K562 (cell line): Measurements from ENCODE around the gene FGGY. TPM values are rescaled to one million over a fixed set of nuclear protein-coding genes. Genes with fewer than 3 reads are reported as not detected.

ENCODE experiments used
- ATAC-seq: fragments of 200-7000 bp; cut with Tn5 transposase; 3 replicates; pipeline ENCODE4 v1.9.1; 2020; ENCODE audit warnings: moderate library complexity
- BruUV-seq: library from RNA; stranded (reverse); fragments of 400-500 nt; replicated peaks from 2 replicates; lab custom pipeline; 2021; lab: Mats Ljungman, UMichigan
- CTCF ChIA-PET: fragments of 300-600 bp; formaldehyde crosslinking; extraction: SDS; loops from one replicate; lab custom pipeline; 2021; ENCODE audit warnings: low intra/inter-chr PET ratio; lab: Yijun Ruan, JAX
- POLR2A ChIA-PET: fragments of 300-600, 350-650 bp; sonication (Branson Sonifier 250); formaldehyde crosslinking; extraction: SDS; loops from one replicate; lab custom pipeline; 2021; ENCODE audit warnings: antibody characterized with exemption, inconsistent platforms; lab: Yijun Ruan, JAX
- DNase-seq, 4 experiments: peaks; one replicate each; pipeline versions ENCODE4 v3.0.0 to v3.0.0-alpha.2; 2011 to 2018; ENCODE audit warnings: low spot score in 3 of 4, mixed read lengths in 3 of 4; ENCODE audit errors: extremely low read depth in 1 of 4
- FAIRE-seq: peaks from 2 replicates; lab custom pipeline; 2011; peaks lifted over from hg19 to GRCh38; lab: Jason Lieb, UNC
- H2AFZ ChIP-seq: 2 replicates; pipeline ENCODE4 v1.6.0; 2011; ENCODE audit warnings: low read depth, low read length, control low read depth, inconsistent platforms
- H3K27ac ChIP-seq: fragments of 200-600 bp; 3 replicates; pipeline ENCODE4 v1.8.0; 2011; ENCODE audit warnings: low read depth, mild to moderate bottlenecking, control low read depth, inconsistent platforms, low read length, moderate library complexity, mixed read lengths; ENCODE audit errors: extremely low read depth
- H3K27me3 ChIP-seq, 2 experiments: fragments of 300-600 bp in 1 of 2; 2 replicates in 1 of 2; 3 replicates in 1 of 2; pipeline versions ENCODE4 v1.6.0 to v1.8.0; 2011; ENCODE audit warnings: inconsistent platforms in 2 of 2, low read length in 2 of 2, mild to moderate bottlenecking in 1 of 2, mixed read lengths in 1 of 2, moderate library complexity in 1 of 2; ENCODE audit not compliant: control insufficient read depth in 2 of 2, insufficient read depth in 2 of 2
- H3K36me3 ChIP-seq: fragments of 300-600 bp; 3 replicates; pipeline ENCODE4 v1.8.0; 2011; ENCODE audit warnings: mild to moderate bottlenecking, low read length, inconsistent platforms; ENCODE audit not compliant: control insufficient read depth, insufficient read depth
- H3K4me1 ChIP-seq, 2 experiments: fragments of 200-600 bp in 1 of 2; replicated peaks in 1 of 2; 2 replicates in 1 of 2; 3 replicates in 1 of 2; pipeline versions ENCODE4 v1.5.1 to v1.8.0; 2011; ENCODE audit warnings: inconsistent platforms in 2 of 2, low read length in 2 of 2, mild to moderate bottlenecking in 1 of 2, mixed read lengths in 1 of 2, moderate library complexity in 1 of 2; ENCODE audit not compliant: control insufficient read depth in 2 of 2, insufficient read depth in 2 of 2
- H3K4me2 ChIP-seq: 2 replicates; pipeline ENCODE4 v1.6.1; 2011; ENCODE audit warnings: low read length, control low read depth, inconsistent platforms, mixed read lengths; ENCODE audit not compliant: insufficient read depth
- H3K4me3 ChIP-seq: fragments of 200-600 bp; sonication (generic), shearing (Covaris generic); 2 replicates; pipeline ENCODE4 v1.5.1; 2016; ENCODE audit warnings: control low read depth, inconsistent platforms
- H3K79me2 ChIP-seq: fragments of 200-600 bp; 3 replicates; pipeline ENCODE4 v1.8.0; 2011; ENCODE audit warnings: low read length, inconsistent platforms; ENCODE audit not compliant: control insufficient read depth, insufficient read depth
- H3K9ac ChIP-seq, 2 experiments: 2 replicates each; pipeline versions ENCODE4 v1.6.0 to v1.6.1; 2011; ENCODE audit warnings: low read depth in 2 of 2, low read length in 2 of 2, control low read depth in 1 of 2, inconsistent platforms in 1 of 2, mild to moderate bottlenecking in 1 of 2, mixed read lengths in 1 of 2; ENCODE audit not compliant: insufficient read depth in 1 of 2
- H3K9me1 ChIP-seq: one replicate; pipeline ENCODE4 v1.6.0; 2011; ENCODE audit warnings: inconsistent platforms, mild to moderate bottlenecking, low read length, moderate library complexity; ENCODE audit not compliant: control insufficient read depth, insufficient read depth
- H3K9me3 ChIP-seq: replicated peaks from 2 replicates; pipeline ENCODE4 v1.5.1; 2011; ENCODE audit warnings: low read depth, low read length, inconsistent platforms; ENCODE audit not compliant: control insufficient read depth, insufficient read depth
- H4K20me1 ChIP-seq: replicated peaks from 2 replicates; pipeline ENCODE4 v1.6.1; 2011; ENCODE audit warnings: low read length, inconsistent platforms, mixed read lengths; ENCODE audit not compliant: control insufficient read depth, insufficient read depth
- BACH1 ChIP-seq: fragments of 200-800 bp; sonication (Bioruptor generic); IDR thresholded peaks from 2 replicates; pipeline ENCODE4 v1.6.1; 2016; ENCODE audit warnings: missing genetic modification characterization, missing compliant biosample characterization
- EWSR1 ChIP-seq: fragments of 450-650 bp; IDR thresholded peaks from 2 replicates; pipeline ENCODE4 v1.6.1; 2018; ENCODE audit warnings: borderline replicate concordance, mild to moderate bottlenecking, low read depth, moderate library complexity; ENCODE audit not compliant: partially characterized antibody
- HCFC1 ChIP-seq: IDR thresholded peaks from 2 replicates; pipeline ENCODE4 v1.6.1; 2012; ENCODE audit warnings: low read depth, low read length, improper control_type of control experiment
- HDAC1 ChIP-seq, 2 experiments: fragments of 450-650 bp; IDR thresholded peaks; 2 replicates each; pipeline ENCODE4 v1.6.1; 2016 to 2017; ENCODE audit warnings: inconsistent platforms in 1 of 2, mild to moderate bottlenecking in 1 of 2, moderate library complexity in 1 of 2
- IRF9 ChIP-seq: fragments of 450-650 bp; IDR thresholded peaks from 2 replicates; pipeline ENCODE4 v1.6.1; 2016; ENCODE audit warnings: missing biosample characterization, missing genetic modification characterization
- NR1H2 ChIP-seq: sonication (generic); formaldehyde crosslinking; IDR thresholded peaks from 2 replicates; pipeline ENCODE4 v1.4.0; 2020; ENCODE audit warnings: mild to moderate bottlenecking, missing genetic modification reagents
- NR2C1 ChIP-seq, 2 experiments: fragments of 450-650 bp; IDR thresholded peaks; 2 replicates each; pipeline ENCODE4 v1.6.1; 2017; ENCODE audit warnings: mild to moderate bottlenecking in 2 of 2, antibody characterized with exemption in 1 of 2, inconsistent platforms in 1 of 2, missing compliant biosample characterization in 1 of 2, missing genetic modification characterization in 1 of 2
- POLR3G ChIP-seq: IDR thresholded peaks from 2 replicates; pipeline ENCODE4 v1.6.1; 2011; ENCODE audit not compliant: insufficient read length, insufficient replicate concordance; ENCODE audit errors: extremely low read depth
- RAD51 ChIP-seq: fragments of 450-650 bp; IDR thresholded peaks from 2 replicates; pipeline ENCODE4 v1.7.1; 2016; ENCODE audit warnings: low read depth, mild to moderate bottlenecking, borderline replicate concordance
- ZNF639 ChIP-seq, 2 experiments: fragments of 200-800 bp in 1 of 2; sonication (Bioruptor generic) in 1 of 2; sonication (generic) in 1 of 2; formaldehyde crosslinking in 1 of 2; IDR thresholded peaks in 1 of 2; conservative IDR thresholded peaks in 1 of 2; 2 replicates each; pipeline versions ENCODE4 v1.5.0 to v1.6.1; 2016 to 2020; ENCODE audit warnings: missing compliant biosample characterization in 1 of 2, missing genetic modification characterization in 1 of 2, missing genetic modification reagents in 1 of 2
- WGBS: fragments of 100-300 bp; shearing (Covaris generic); methylation state at CpG from one replicate; pipeline ENCODE4 v1.1.6; 2016; ENCODE audit warnings: low coverage, mixed read lengths; ENCODE audit not compliant: insufficient coverage; ENCODE audit errors: missing lambda C conversion rate; 5-methylcytosine and 5-hydroxymethylcytosine counted together
- in situ Hi-C: fragments of 300-500 bp; cut with MboI; formaldehyde crosslinking; loops from 4 replicates; pipeline ENCODE4 v1.15.0; 2018; ENCODE audit warnings: inconsistent platforms, mixed read lengths
- intact Hi-C: fragments of 100-400 bp; cut with micrococcal nuclease; formaldehyde crosslinking; loops from 2 replicates; pipeline ENCODE4 v1.14.2; 2022
- polyA plus RNA-seq, 8 experiments: library from polyadenylated mRNA; depleted of rRNA in 4 of 8; stranded (reverse) in 5 of 8; unstranded in 3 of 8; fragments of >200 nt; fragmentation: Nextera tagmentation in 2 of 8; fragmentation: Illumina TruSeq in 1 of 8; extraction: Ambion mirVana in 2 of 8; extraction: Trizol in 1 of 8; gene quantifications; 2 replicates each; pipeline versions ENCODE4 v1.2.1 to v1.2.3, GENCODE V29; 2011 to 2014; ENCODE audit warnings: inconsistent platforms in 1 of 8, missing spikeins in 1 of 8
- total RNA-seq, 7 experiments: library from RNA; depleted of rRNA in 6 of 7; stranded (reverse); fragments of >200 nt in 6 of 7; fragmentation: Illumina TruSeq in 2 of 7; extraction: Trizol in 2 of 7; gene quantifications; 2 replicates each; pipeline versions ENCODE4 v1.2.1 to v1.2.3, GENCODE V29; 2011 to 2021; ENCODE audit warnings: low replicate concordance in 1 of 7

FGGY gene
- total and polyA plus RNA-seq, 9 of the 15 experiments (the other 6 are each of a cell fraction or from before 2014, with no cell fraction given): 9.7 to 19.2 (median 12.6) TPM

GRCh38 chr1:59685666-59686065, 388.8 kb downstream of the FGGY start:
- ChIA-PET CTCF (no interaction called here), POLR2A (no interaction called here)
- no peaks in the 10 kb centered on the region for H3K79me2 ChIP-seq
- intact Hi-C loops (no loop called here), in situ Hi-C loops (no loop called here)
- no peaks in the 10 kb centered on the region for H3K9me3 ChIP-seq
- no peak overlapping the region for H3K27ac ChIP-seq
- TF ChIP-seq EWSR1 (no peak), ZNF639 (CRISPR knock-in tag; conservative IDR thresholded peaks at IDR 0.05 in 1 of 2, IDR thresholded peaks at IDR 0.05 in 1 of 2) (no peak), RAD51 (no peak), NR2C1 (IDR thresholded peaks at IDR 0.05) (no peak), NR2C1 (tag; IDR thresholded peaks at IDR 0.05) (no peak), NR1H2 (CRISPR knock-in tag) (no peak), IRF9 (tag) (no peak), BACH1 (tag) (no peak), POLR3G (no peak), HCFC1 (no peak), HDAC1 (IDR thresholded peaks at IDR 0.05) (no peak)
- H3K9me1 ChIP-seq: no peaks in the 10 kb centered on the region
- DNase-seq (no peak), ATAC-seq (no peak), FAIRE-seq (no peak)
- no peaks in the 10 kb centered on the region for H4K20me1 ChIP-seq
- no peaks in the 10 kb centered on the region for H3K4me1 ChIP-seq
- BruUV-seq: no TSS peak
- no peak overlapping the region for H2AFZ ChIP-seq
- no peaks in the 10 kb centered on the region for H3K36me3 ChIP-seq
- peaks cover 0 to 5% of the 10 kb centered on the region in 2 experiments; a peak in 2 of 5 replicates for H3K27me3 ChIP-seq
- H3K9ac ChIP-seq: no peak overlapping the region
- 0% methylated on average over 2 of the region's 2 CpGs for WGBS
- no peak overlapping the region for H3K4me2 ChIP-seq
- no peak overlapping the region for H3K4me3 ChIP-seq
